Fibroblast of lung (primary cell): ENCODE data around the gene JMJD1C. TPM values are rescaled to one million over a fixed set of nuclear protein-coding genes. Genes with fewer than 3 reads are reported as not detected.

Experiments used
- DNase-seq, 2 donors: peaks; one replicate each; pipeline versions ENCODE4 v3.0.0 to v3.0.0-alpha.2; 2010; ENCODE audit warnings: low read depth in 2 of 2
- H2AFZ ChIP-seq: 2 replicates; pipeline ENCODE4 v1.5.1; 2012; ENCODE audit warnings: low read length, control low read depth, inconsistent platforms
- H3K27ac ChIP-seq: 2 replicates; pipeline ENCODE4 v1.5.1; 2011; ENCODE audit warnings: low read length, control low read depth; ENCODE audit not compliant: insufficient read depth
- H3K27me3 ChIP-seq: 2 replicates; pipeline ENCODE4 v1.5.1; 2011; ENCODE audit warnings: mild to moderate bottlenecking, low read length; ENCODE audit not compliant: control insufficient read depth, insufficient read depth
- H3K36me3 ChIP-seq: 2 replicates; pipeline ENCODE4 v1.5.1; 2011; ENCODE audit warnings: low read length; ENCODE audit not compliant: control insufficient read depth, insufficient read depth
- H3K4me1 ChIP-seq: 2 replicates; pipeline ENCODE4 v1.5.1; 2011; ENCODE audit warnings: low read length; ENCODE audit not compliant: control insufficient read depth, insufficient read depth; ENCODE audit errors: extremely low read depth
- H3K4me2 ChIP-seq: 2 replicates; pipeline ENCODE4 v1.5.1; 2011; ENCODE audit warnings: low read length, control low read depth; ENCODE audit not compliant: insufficient read depth; ENCODE audit errors: extremely low read depth
- H3K4me3 ChIP-seq, 4 experiments: fragments of 200-600 bp in 1 of 4; sonication (generic) in 1 of 4; replicated peaks in 1 of 4; 2 replicates each; pipeline ENCODE4 v1.5.1; 2011 to 2016; ENCODE audit warnings: low read length in 4 of 4, low read depth in 3 of 4, mild to moderate bottlenecking in 3 of 4, control low read depth in 2 of 4, inconsistent platforms in 1 of 4, mixed read lengths in 1 of 4; ENCODE audit not compliant: insufficient read depth in 1 of 4; ENCODE audit errors: control extremely low read depth in 1 of 4
- H3K79me2 ChIP-seq: 2 replicates; pipeline ENCODE4 v1.5.1; 2012; ENCODE audit warnings: mild to moderate bottlenecking, low read length, inconsistent platforms; ENCODE audit not compliant: control insufficient read depth, insufficient read depth
- H3K9ac ChIP-seq: 2 replicates; pipeline ENCODE4 v1.5.1; 2011; ENCODE audit warnings: mild to moderate bottlenecking, low read length, control low read depth; ENCODE audit not compliant: insufficient read depth
- H3K9me3 ChIP-seq: 2 replicates; pipeline ENCODE4 v1.5.1; 2012; ENCODE audit warnings: low read depth, low read length; ENCODE audit not compliant: control insufficient read depth, insufficient read depth
- H4K20me1 ChIP-seq: 2 replicates; pipeline ENCODE4 v1.5.1; 2011; ENCODE audit warnings: low read length; ENCODE audit not compliant: control insufficient read depth, insufficient read depth; ENCODE audit errors: extremely low read depth
- CTCF ChIP-seq, 2 donors: IDR thresholded peaks in 1 of 2; conservative IDR thresholded peaks in 1 of 2; 1 replicate in 1 of 2; 2 replicates in 1 of 2; pipeline ENCODE4 v1.5.1; 2011 to 2012; ENCODE audit warnings: low read length in 2 of 2, control low read depth in 1 of 2, inconsistent platforms in 1 of 2, low read depth in 1 of 2, mild to moderate bottlenecking in 1 of 2
- EZH2 ChIP-seq: IDR thresholded peaks from 2 replicates; pipeline ENCODE4 v1.5.1; 2012; ENCODE audit warnings: low read length, control low read depth, mild to moderate bottlenecking; ENCODE audit errors: missing control alignments
- polyA plus RNA-seq, 2 donors: library from polyadenylated mRNA; depleted of rRNA in 1 of 2; stranded (reverse) in 1 of 2; unstranded in 1 of 2; fragments of >200 nt; gene quantifications; 2 replicates each; pipeline ENCODE4 v1.2.1, GENCODE V29; 2011 to 2012; ENCODE audit warnings: missing spikeins in 1 of 2
- total RNA-seq: library from RNA; depleted of rRNA; stranded (reverse); fragments of >200 nt; gene quantifications from 2 replicates; pipeline ENCODE4 v1.2.1, GENCODE V29; 2014

Gene JMJD1C
- total and polyA plus RNA-seq, 2 donors (not counting 1 experiment from before 2014, with no cell fraction given): 39.9 to 67.0 TPM

- Histone ChIP-seq H3K36me3 (no peaks in the 10 kb centered on the region), H2AFZ (no peak overlapping the region), H3K4me1 (no peaks in the 10 kb centered on the region), H3K9ac (no peak overlapping the region), H4K20me1 (no peaks in the 10 kb centered on the region), H3K4me2 (no peak overlapping the region), H3K4me3 (no peak overlapping the region), H3K27me3 (no peaks in the 10 kb centered on the region), H3K27ac (no peak overlapping the region), H3K79me2 (peaks cover 4% of the 10 kb centered on the region), H3K9me3 (no peaks in the 10 kb centered on the region)
- no peak for DNase-seq
- no peak for TF ChIP-seq CTCF (conservative IDR thresholded peaks at IDR 0.05 in 1 of 2, IDR thresholded peaks at IDR 0.05 in 1 of 2; ENCODE audit: low read depth in 1 of 2, low read length in 2 of 2)
- TF ChIP-seq EZH2: no peak
Measured at GRCh38 chr10:63308628-63309027, 157.1 kb downstream of the JMJD1C start.

- Histone ChIP-seq H2AFZ (no peak overlapping the region), H4K20me1 (no peaks in the 10 kb centered on the region), H3K27me3 (no peaks in the 10 kb centered on the region), H3K27ac (no peak overlapping the region), H3K4me2 (no peak overlapping the region), H3K79me2 (peaks cover 6% of the 10 kb centered on the region), H3K4me1 (no peaks in the 10 kb centered on the region), H3K36me3 (no peaks in the 10 kb centered on the region), H3K9ac (no peak overlapping the region), H3K4me3 (no peak overlapping the region), H3K9me3 (no peaks in the 10 kb centered on the region)
- TF ChIP-seq EZH2 (no peak), CTCF (conservative IDR thresholded peaks at IDR 0.05 in 1 of 2, IDR thresholded peaks at IDR 0.05 in 1 of 2; ENCODE audit: low read depth in 1 of 2, low read length in 2 of 2) (no peak)
- DNase-seq: no peak
Measured at GRCh38 chr10:63304146-63304545, 161.6 kb downstream of the JMJD1C start.

- Histone ChIP-seq H4K20me1 (no peaks in the 10 kb centered on the region), H3K4me3 (no peak overlapping the region), H3K4me2 (no peak overlapping the region), H3K9me3 (no peaks in the 10 kb centered on the region), H3K79me2 (peaks cover 9% of the 10 kb centered on the region), H3K9ac (no peak overlapping the region), H2AFZ (no peak overlapping the region), H3K27me3 (no peaks in the 10 kb centered on the region), H3K4me1 (no peaks in the 10 kb centered on the region), H3K36me3 (no peaks in the 10 kb centered on the region), H3K27ac (no peak overlapping the region)
- no peak for DNase-seq
- no peak for TF ChIP-seq CTCF (conservative IDR thresholded peaks at IDR 0.05 in 1 of 2, IDR thresholded peaks at IDR 0.05 in 1 of 2; ENCODE audit: low read depth in 1 of 2, low read length in 2 of 2)
- no peak for TF ChIP-seq EZH2
Measured at GRCh38 chr10:63300801-63301200, 165.0 kb downstream of the JMJD1C start.
